Mammary epithelial cell (primary cell): Measurements from ENCODE around the gene SURF2.

Experiments
- EZH2 ChIP-seq: IDR thresholded peaks from 2 replicates; pipeline ENCODE4 v1.6.1; 2012; ENCODE audit warnings: low read length, inconsistent platforms, borderline replicate concordance
- TF ChIP-seq, protein P1 (sequence below), 2 donors: IDR thresholded peaks in 1 of 2; conservative IDR thresholded peaks in 1 of 2; 2 replicates each; pipeline ENCODE4 v1.5.1; 2011 to 2012; ENCODE audit warnings: inconsistent platforms in 2 of 2, low read length in 2 of 2, mild to moderate bottlenecking in 2 of 2, control low read depth in 1 of 2, low read depth in 1 of 2; ENCODE audit not compliant: insufficient read depth in 1 of 2; ENCODE audit errors: extremely low read depth in 1 of 2

DNA sequence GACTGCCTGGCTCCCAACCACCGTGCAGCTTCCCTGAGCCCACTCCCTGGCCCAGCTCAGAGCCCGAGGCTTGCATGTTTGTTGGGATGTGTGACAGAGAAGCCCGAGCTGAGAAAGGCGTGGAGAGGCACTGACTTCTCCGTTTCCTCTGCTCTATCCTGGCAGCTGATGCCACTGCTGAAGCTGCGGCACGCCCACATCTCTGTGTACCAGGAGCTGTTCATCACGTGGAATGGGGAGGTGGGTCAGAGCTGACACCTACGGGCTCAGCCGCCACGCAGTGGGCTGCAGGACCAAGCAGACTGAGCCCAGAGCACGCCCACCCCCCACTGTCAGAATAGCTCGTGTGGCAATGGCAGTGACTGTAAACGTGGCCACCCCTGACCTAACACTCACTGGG lies 29.1 kb downstream of the SURF2 start:
- TF ChIP-seq, protein P1, sequence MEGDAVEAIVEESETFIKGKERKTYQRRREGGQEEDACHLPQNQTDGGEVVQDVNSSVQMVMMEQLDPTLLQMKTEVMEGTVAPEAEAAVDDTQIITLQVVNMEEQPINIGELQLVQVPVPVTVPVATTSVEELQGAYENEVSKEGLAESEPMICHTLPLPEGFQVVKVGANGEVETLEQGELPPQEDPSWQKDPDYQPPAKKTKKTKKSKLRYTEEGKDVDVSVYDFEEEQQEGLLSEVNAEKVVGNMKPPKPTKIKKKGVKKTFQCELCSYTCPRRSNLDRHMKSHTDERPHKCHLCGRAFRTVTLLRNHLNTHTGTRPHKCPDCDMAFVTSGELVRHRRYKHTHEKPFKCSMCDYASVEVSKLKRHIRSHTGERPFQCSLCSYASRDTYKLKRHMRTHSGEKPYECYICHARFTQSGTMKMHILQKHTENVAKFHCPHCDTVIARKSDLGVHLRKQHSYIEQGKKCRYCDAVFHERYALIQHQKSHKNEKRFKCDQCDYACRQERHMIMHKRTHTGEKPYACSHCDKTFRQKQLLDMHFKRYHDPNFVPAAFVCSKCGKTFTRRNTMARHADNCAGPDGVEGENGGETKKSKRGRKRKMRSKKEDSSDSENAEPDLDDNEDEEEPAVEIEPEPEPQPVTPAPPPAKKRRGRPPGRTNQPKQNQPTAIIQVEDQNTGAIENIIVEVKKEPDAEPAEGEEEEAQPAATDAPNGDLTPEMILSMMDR (conservative IDR thresholded peaks at IDR 0.05 in 1 of 2, IDR thresholded peaks at IDR 0.05 in 1 of 2; ENCODE audit: extremely low read depth in 1 of 2, insufficient read depth in 1 of 2, low read depth in 1 of 2, low read length in 2 of 2) = no peak
- TF ChIP-seq EZH2 = no peak
